Lower lobe of right lung (tissue), 2 donors: Measurements from ENCODE around the gene CCR3. TPM values are rescaled to one million over a fixed set of nuclear protein-coding genes. Genes with fewer than 3 reads are reported as not detected.

Experiments used
- ATAC-seq, 2 donors: fragments of 200-7000 bp; cut with Tn5 transposase; one replicate each; pipeline ENCODE4 v1.9.1; 2020 to 2022; ENCODE audit warnings: mild to moderate bottlenecking in 2 of 2, moderate library complexity in 2 of 2
- DNase-seq: peaks from one replicate; pipeline ENCODE4 v3.0.0-alpha.2; 2020
- H3K27ac ChIP-seq: fragments of 200-600 bp; one replicate; pipeline ENCODE4 v1.8.0; 2022
- H3K27me3 ChIP-seq: fragments of 200-600 bp; one replicate; pipeline ENCODE4 v1.8.0; 2022; ENCODE audit warnings: low read depth
- H3K36me3 ChIP-seq: fragments of 200-600 bp; one replicate; pipeline ENCODE4 v1.8.0; 2022; ENCODE audit warnings: mild to moderate bottlenecking
- H3K4me1 ChIP-seq: fragments of 200-600 bp; one replicate; pipeline ENCODE4 v1.8.0; 2022
- H3K4me3 ChIP-seq: fragments of 200-600 bp; one replicate; pipeline ENCODE4 v1.8.0; 2022; ENCODE audit warnings: mild to moderate bottlenecking
- H3K9me3 ChIP-seq: fragments of 200-600 bp; one replicate; pipeline ENCODE4 v1.8.0; 2022
- intact Hi-C: fragments of 100-400 bp; cut with DNase I; formaldehyde crosslinking; loops from one replicate; pipeline ENCODE4 v1.11.0; 2022
- total RNA-seq: library from RNA; stranded (reverse); fragmentation: NEBNext Ultra II Directional; extraction: Animal tissue kit (Norgen Biotek cat#: 25700); gene quantifications from one replicate; pipeline ENCODE4 v1.2.1, GENCODE V29; 2021
- TF ChIP-seq, protein P1 (sequence below): fragments of 200-600 bp; IDR thresholded peaks from one replicate; pipeline ENCODE4 v1.8.0; 2022; ENCODE audit warnings: antibody characterized with exemption, mild to moderate bottlenecking
- donor health status: DM: no; HTN: yes; CAD: no; lungs with severe emphysema.

The CCR3 gene
- total RNA-seq, 1 donor from 2014 or later: not detected

DNA sequence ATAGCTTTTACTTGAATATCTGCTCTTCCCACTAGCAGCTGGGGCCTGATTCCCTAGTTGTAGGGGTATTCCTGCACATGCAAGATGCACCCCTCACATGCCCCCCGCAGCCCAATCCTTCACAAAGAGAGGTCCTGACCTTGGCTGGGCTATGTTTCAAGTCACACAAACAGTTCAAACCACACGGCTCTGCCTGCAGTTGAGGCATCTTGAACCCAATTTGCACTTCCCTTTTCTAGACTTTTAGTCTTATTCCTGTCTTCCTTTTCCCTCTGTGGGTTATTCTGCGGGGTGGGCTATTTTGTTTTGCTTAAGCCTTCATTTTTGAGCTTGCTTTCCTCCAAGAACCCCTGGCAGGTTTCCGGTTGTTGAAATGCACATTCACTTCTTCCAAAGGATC, 20.9 kb upstream of the CCR3 start:
- Histone ChIP-seq H3K27ac (no peak overlapping the region), H3K9me3 (peaks cover under 1% of the 10 kb centered on the region), H3K27me3 (no peaks in the 10 kb centered on the region), H3K4me3 (no peak overlapping the region), H3K36me3 (no peaks in the 10 kb centered on the region), H3K4me1 (peaks cover 20% of the 10 kb centered on the region)
- intact Hi-C loops: no loop called here
- DNase-seq (no peak), ATAC-seq (no peak)
- TF ChIP-seq, protein P1, sequence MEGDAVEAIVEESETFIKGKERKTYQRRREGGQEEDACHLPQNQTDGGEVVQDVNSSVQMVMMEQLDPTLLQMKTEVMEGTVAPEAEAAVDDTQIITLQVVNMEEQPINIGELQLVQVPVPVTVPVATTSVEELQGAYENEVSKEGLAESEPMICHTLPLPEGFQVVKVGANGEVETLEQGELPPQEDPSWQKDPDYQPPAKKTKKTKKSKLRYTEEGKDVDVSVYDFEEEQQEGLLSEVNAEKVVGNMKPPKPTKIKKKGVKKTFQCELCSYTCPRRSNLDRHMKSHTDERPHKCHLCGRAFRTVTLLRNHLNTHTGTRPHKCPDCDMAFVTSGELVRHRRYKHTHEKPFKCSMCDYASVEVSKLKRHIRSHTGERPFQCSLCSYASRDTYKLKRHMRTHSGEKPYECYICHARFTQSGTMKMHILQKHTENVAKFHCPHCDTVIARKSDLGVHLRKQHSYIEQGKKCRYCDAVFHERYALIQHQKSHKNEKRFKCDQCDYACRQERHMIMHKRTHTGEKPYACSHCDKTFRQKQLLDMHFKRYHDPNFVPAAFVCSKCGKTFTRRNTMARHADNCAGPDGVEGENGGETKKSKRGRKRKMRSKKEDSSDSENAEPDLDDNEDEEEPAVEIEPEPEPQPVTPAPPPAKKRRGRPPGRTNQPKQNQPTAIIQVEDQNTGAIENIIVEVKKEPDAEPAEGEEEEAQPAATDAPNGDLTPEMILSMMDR: no peak

DNA sequence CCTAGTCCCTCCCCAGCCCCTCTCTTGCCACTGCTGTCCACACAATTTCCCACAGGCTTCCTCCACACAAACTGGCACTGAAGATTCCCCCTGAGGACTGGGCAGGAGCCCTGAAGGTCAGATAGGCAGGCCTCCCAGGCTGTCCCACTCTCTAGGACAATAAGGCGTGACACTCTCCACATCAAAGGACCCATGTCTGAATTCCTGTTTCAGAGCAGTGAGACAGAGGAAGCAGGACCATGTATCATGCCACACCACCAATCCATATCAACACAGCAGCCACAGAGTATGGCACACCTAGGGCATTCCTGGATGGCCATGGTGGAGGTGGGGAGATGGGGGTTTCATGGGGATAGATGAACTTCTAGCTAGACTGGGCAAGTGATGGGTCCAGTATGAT, 20.3 kb upstream of the CCR3 start:
- no peaks in the 10 kb centered on the region for H3K36me3 ChIP-seq
- H3K4me3 ChIP-seq: no peak overlapping the region
- peaks cover 6% of the 10 kb centered on the region for H3K9me3 ChIP-seq
- ATAC-seq (peak; percentile 36 to 69), DNase-seq (no peak)
- TF ChIP-seq, protein P1: no peak
- H3K27me3 ChIP-seq: no peaks in the 10 kb centered on the region
- intact Hi-C loops: no loop called here
- H3K27ac ChIP-seq: no peak overlapping the region
- peaks cover 18% of the 10 kb centered on the region for H3K4me1 ChIP-seq

DNA sequence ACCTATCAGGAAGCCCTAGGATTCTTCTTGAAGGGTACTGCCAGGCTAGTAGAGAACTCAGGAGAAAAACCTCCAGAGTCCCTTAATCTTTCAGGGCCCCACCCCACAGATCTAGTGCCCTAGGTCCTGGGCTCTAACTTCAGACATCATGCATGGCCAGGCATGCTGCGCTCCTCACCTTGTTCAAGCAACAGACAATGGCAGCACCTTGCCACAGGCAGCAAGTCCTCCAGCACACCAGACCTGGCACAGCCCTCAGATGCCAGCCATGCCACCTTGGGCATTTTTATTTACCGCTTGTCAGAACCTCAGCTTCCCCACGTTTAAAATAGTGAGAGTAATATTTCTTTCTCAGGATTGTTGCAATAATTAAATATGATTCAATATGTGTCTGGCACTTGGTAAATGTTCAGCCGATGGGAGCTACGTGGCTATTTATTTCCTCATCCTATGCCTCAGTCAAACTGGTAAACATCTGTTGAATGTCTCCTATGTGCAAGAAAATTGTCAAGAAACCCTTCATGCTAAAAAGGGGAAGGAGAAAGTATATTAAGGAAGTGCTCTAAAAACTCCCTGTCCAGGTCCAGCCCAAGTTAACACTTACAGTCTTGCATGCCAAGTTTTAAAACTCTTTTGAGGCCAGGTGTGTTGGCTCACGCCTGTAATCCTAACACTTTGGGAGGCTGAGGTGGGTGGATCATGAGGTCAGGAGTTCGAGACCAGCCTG, 19.7 kb upstream of the CCR3 start:
- H3K27ac ChIP-seq: peak overlapping the region; percentile 38
- intact Hi-C loops: no loop called here
- ATAC-seq: peak; percentile 74 to 79

DNA sequence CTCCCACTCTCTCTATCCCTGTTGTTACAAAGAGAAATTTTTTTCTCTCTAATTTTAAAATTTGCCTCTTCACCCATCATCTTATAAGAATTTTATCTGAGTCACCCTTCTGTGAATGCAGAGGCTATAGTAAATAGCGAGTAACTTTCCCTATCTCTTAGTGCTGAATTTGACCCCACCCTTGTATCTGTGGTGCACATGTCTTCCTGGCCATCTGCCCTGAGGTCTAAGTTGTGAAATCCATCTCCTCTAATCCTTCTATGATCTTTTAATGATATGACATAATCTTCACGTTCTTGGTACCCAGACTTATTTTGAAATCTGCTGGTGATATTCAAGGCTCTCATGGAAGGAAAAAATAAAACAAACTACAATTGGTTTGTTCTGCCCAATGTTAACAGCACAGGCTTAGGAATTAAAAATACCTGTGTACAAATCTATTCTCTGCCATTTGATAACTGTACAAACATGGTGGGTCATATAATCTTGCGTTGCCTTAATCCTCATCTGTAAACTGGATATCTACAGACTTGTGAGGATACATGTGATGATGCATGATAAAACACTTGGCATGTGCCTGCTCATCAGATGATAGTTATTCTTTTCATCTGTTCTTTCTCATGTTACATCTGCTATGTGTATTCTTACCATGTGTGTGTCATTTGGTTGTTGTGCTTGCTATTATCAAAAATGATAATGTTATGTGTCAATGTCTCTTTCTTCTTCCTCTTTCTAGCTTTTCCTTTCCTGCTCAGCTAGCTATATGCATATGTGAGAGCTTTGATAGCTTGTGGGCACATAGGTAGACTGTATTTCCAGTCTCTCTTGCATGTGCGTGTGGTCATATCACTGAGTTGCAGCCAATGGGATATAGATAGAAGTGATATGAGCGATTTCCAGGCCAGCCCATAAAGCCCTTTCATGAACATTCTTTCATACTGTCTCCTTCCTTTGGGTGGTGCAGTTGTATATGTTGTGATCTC, 13.7 kb upstream of the CCR3 start:
- peak in 1 of 2 donors; percentile 44 for ATAC-seq
- intact Hi-C loops: no loop called here
- no peak for DNase-seq
- H3K4me1 ChIP-seq: peaks cover 7% of the 10 kb centered on the region
- TF ChIP-seq, protein P1: no peak
- no peaks in the 10 kb centered on the region for H3K36me3 ChIP-seq
- peaks cover 8% of the 10 kb centered on the region for H3K9me3 ChIP-seq
- no peaks in the 10 kb centered on the region for H3K27me3 ChIP-seq
- no peak overlapping the region for H3K4me3 ChIP-seq
- no peak overlapping the region for H3K27ac ChIP-seq

More for the DNA sequence above, 19.7 kb upstream of the CCR3 start:
- no peaks in the 10 kb centered on the region for H3K36me3 ChIP-seq
- TF ChIP-seq, protein P1: no peak
- H3K4me3 ChIP-seq: no peak overlapping the region
- H3K27me3 ChIP-seq: no peaks in the 10 kb centered on the region
- peaks cover 18% of the 10 kb centered on the region for H3K4me1 ChIP-seq
- H3K9me3 ChIP-seq: peaks cover 8% of the 10 kb centered on the region
- no peak for DNase-seq

DNA sequence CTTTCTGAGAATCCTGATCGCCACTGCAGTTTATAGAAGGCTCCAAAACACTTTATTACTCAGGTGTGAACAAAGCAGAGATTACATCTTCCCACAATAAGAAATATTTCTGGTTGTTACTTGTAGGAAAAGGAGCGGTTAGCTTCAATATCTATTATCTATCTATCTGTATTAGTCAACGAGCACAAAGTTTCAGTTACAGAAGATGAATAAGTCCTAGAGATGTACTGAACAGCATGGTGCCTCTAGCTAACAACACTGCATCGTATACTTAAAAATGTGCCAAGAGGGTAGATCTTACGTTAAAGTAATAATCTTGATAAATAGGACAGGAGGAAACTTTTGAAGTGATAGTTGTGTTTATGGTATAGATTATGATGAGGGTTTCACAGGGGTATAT, 10.9 kb upstream of the CCR3 start:
- peaks cover 8% of the 10 kb centered on the region for H3K9me3 ChIP-seq
- TF ChIP-seq, protein P1: no peak

More for the DNA sequence above, 10.9 kb upstream of the CCR3 start:
- H3K4me1 ChIP-seq: peaks cover 7% of the 10 kb centered on the region
- DNase-seq (no peak), ATAC-seq (no peak)
- H3K27ac ChIP-seq: no peak overlapping the region
- H3K27me3 ChIP-seq: no peaks in the 10 kb centered on the region
- no peak overlapping the region for H3K4me3 ChIP-seq
- intact Hi-C loops: no loop called here
- H3K36me3 ChIP-seq: no peaks in the 10 kb centered on the region
